Astrocyte (in vitro differentiated cells and primary cell): Measurements from ENCODE around the gene C20orf144.

Experiments used
- CTCF ChIP-seq: IDR thresholded peaks from 2 replicates; pipeline ENCODE4 v1.5.1; 2011; ENCODE audit warnings: low read depth, mild to moderate bottlenecking, inconsistent platforms, low read length, moderate library complexity; ENCODE audit not compliant: insufficient read depth
- EZH2 ChIP-seq: IDR thresholded peaks from 2 replicates; pipeline ENCODE4 v1.6.1; 2012; ENCODE audit warnings: mild to moderate bottlenecking, low read length, inconsistent platforms; ENCODE audit not compliant: insufficient read depth

GRCh38 chr20:33645396-33645795 is 16.7 kb upstream of the C20orf144 start:
- no peak for TF ChIP-seq CTCF
- TF ChIP-seq EZH2 = no peak
